ENCODE results near the gene SOS2.

- TF ChIP-seq JUN (IDR thresholded peaks at IDR 0.05; ENCODE audit: borderline replicate concordance, insufficient read depth, insufficient read length, low read depth) (no peak), FOS (IDR thresholded peaks at IDR 0.05; ENCODE audit: borderline replicate concordance, insufficient read depth, low read length) (no peak)
Observed at GRCh38 chr14:50249136-50249775, 17.9 kb upstream of the SOS2 start.
